ENCODE measurements around the gene SLC20A1. TPM values are rescaled to one million over a fixed set of nuclear protein-coding genes. Genes with fewer than 3 reads are reported as not detected.
"Not testable (repeated sequence)": the region's sequence is repeated elsewhere in the genome, so short reads cannot be mapped to it uniquely, and the experiment has no call there.

SLC20A1 gene
- total and polyA plus RNA-seq, 3 donors from 2014 or later: 30.2 to 47.8 (median 38.7) TPM

- H3K27ac ChIP-seq: no peak overlapping the region
- no peaks in the 10 kb centered on the region for H3K4me1 ChIP-seq
- H3K9me3 ChIP-seq: no peaks in the 10 kb centered on the region
- no peak overlapping the region for H3K4me3 ChIP-seq
- WGBS, 2 donors: 86 to 89% methylated on average over 8 of the region's 8 CpGs
- DNase-seq: no peak
- intact Hi-C loops (cut with DNase I; ENCODE audit: low total_unique reads): no loop called here
- no peaks in the 10 kb centered on the region for H3K27me3 ChIP-seq
- no peak for TF ChIP-seq POLR2A (IDR thresholded peaks at IDR 0.05)
- TF ChIP-seq CTCF (IDR thresholded peaks at IDR 0.05): no peak
- no peaks in the 10 kb centered on the region for H3K36me3 ChIP-seq (ENCODE audit: low read depth, missing control alignments)
Observed at GRCh38 chr2:112607680-112608438, 37.9 kb upstream of the SLC20A1 start.

DNA sequence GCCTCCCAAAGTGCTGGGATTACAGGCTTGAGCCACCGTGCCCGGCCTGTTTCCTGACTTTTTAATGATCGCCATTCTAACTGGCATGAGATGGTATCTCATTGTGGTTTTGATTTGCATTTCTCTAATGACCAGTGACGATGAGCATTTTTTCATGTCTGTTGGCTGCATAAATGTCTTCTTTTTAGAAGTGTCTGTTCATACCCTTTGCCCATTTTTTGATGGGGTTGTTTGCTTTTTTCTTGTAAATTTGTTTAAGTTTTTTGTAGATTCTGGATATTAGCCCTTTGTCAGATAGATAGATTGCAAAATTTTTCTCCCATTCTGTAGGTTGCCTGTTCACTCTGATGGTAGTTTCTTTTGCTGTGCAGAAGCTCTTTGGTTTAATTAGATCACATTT, 36.4 kb upstream of the SLC20A1 start:
- H3K27me3 ChIP-seq; intact Hi-C loops (cut with DNase I; ENCODE audit: low total_unique reads); H3K9me3 ChIP-seq; H3K36me3 ChIP-seq (ENCODE audit: low read depth, missing control alignments); H3K4me3 ChIP-seq; DNase-seq; H3K4me1 ChIP-seq; H3K27ac ChIP-seq: not testable (repeated sequence)
- WGBS, 2 donors: 95 to 100% methylated on average over 4 of the region's 4 CpGs

- intact Hi-C loops (cut with DNase I; ENCODE audit: low total_unique reads); H3K4me3 ChIP-seq; H3K27ac ChIP-seq; H3K36me3 ChIP-seq (ENCODE audit: low read depth, missing control alignments); H3K27me3 ChIP-seq; H3K9me3 ChIP-seq; DNase-seq; H3K4me1 ChIP-seq: not testable (repeated sequence)
- WGBS, 2 donors: 79 to 85% methylated on average over 1 of the region's 1 CpG
Observed at GRCh38 chr2:112612283-112612682, 33.5 kb upstream of the SLC20A1 start.

DNA sequence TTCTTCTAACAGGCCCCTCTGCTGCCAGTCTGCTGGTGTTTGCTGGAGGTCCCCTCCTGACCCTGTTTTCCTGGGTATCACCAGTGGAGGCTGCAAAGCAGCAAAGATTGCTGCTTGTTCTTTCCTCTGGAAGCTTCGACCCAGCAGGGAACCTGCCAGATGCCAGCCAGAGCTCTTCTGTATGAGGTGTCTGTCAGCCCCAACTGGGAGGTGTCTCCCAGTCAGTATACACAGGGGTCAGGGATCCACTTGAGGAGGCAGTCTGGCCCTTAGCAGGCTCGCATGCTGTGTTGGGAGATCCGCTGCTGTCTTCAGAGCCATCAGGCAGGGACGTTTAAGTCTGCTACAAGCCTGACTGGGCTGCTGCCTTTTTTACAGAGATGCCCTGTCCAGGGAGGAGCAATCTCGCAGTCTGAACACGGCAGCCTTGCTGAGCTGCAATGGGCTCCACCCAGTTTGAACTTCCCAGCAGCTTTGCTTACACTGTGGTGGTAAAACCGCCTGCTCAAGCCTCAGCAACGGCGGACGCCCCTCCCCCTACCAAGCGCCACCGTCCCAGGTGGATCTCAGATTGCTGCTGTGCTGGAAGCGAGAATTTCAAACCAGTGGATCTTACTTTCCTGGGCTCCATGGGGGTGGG, 31.4 kb upstream of the SLC20A1 start:
- DNase-seq: no peak
- Histone ChIP-seq H3K9me3 (no peaks in the 10 kb centered on the region), H3K36me3 (ENCODE audit: low read depth, missing control alignments) (no peaks in the 10 kb centered on the region), H3K27ac (no peak overlapping the region), H3K4me3 (no peak overlapping the region), H3K4me1 (no peaks in the 10 kb centered on the region), H3K27me3 (no peaks in the 10 kb centered on the region)
- TF ChIP-seq POLR2A (IDR thresholded peaks at IDR 0.05) (no peak), CTCF (IDR thresholded peaks at IDR 0.05) (no peak)
- intact Hi-C loops (cut with DNase I; ENCODE audit: low total_unique reads): no loop called here
- 68% methylated on average over 12 of the region's 13 CpGs; no CpG with 5 or more reads in 1 of the 2 donors for WGBS, 2 donors

DNA sequence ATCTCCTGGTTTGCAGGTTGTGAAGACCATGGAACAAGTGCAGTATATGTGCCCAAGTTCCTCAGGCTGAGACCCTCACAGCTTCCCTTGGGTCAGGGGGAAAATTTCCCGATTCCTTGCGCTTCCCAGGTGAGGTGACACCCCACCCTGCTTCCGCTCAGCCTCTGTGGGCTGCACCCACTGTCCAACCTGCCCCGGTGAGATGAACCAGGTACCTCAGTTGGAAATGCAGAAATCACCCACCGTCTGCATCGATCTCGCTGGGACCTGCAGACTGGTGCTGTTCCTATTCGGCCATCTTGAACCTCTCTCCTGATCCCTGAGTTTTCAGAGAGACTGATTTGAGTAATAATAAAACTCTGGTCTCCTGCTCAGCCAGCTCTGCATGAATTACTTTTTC, 30.7 kb upstream of the SLC20A1 start:
- H3K9me3 ChIP-seq: no peaks in the 10 kb centered on the region
- DNase-seq: no peak
- no peaks in the 10 kb centered on the region for H3K27me3 ChIP-seq
- no peak overlapping the region for H3K27ac ChIP-seq
- H3K36me3 ChIP-seq (ENCODE audit: low read depth, missing control alignments): no peaks in the 10 kb centered on the region
- H3K4me3 ChIP-seq: no peak overlapping the region
- TF ChIP-seq POLR2A (IDR thresholded peaks at IDR 0.05) (no peak), CTCF (IDR thresholded peaks at IDR 0.05) (no peak)
- intact Hi-C loops (cut with DNase I; ENCODE audit: low total_unique reads): no loop called here
- 93 to 95% methylated on average over 8 of the region's 8 CpGs for WGBS, 2 donors
- no peaks in the 10 kb centered on the region for H3K4me1 ChIP-seq

DNA sequence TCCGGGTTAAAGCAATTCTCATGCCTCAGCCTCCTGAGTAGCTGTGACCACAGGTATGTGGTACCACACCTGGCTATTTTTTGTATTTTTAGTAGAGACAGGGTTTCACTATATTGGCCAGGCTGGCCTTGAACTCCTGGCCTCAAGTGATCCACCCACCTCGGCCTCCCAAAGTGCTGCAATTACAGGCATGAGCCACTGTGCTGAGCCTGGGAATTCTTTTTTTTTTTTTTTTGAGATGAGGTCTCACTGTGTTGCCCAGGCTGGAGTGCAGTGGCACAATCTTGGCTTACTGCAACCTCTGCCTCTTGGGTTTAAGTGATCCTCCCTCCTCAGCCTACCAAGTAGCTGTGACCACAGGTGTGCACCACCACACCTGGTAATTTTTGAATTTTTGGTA, 29.9 kb upstream of the SLC20A1 start:
- H3K4me3 ChIP-seq; H3K27ac ChIP-seq; H3K36me3 ChIP-seq (ENCODE audit: low read depth, missing control alignments); H3K4me1 ChIP-seq; intact Hi-C loops (cut with DNase I; ENCODE audit: low total_unique reads); DNase-seq; H3K9me3 ChIP-seq; H3K27me3 ChIP-seq: not testable (repeated sequence)
- WGBS, 2 donors: 80 to 86% methylated on average over 2 of the region's 2 CpGs
